Urinary bladder (tissue), 4 donors: ENCODE data around the gene LONRF2. TPM values are rescaled to one million over a fixed set of nuclear protein-coding genes. Genes with fewer than 3 reads are reported as not detected.
A peak's percentile ranks its signal among the peaks of the same experiment; 100 is the strongest.

Experiments used
- DNase-seq: peaks from one replicate; pipeline ENCODE4 v3.0.0-alpha.2; 2015; ENCODE audit errors: extremely low spot score
- H3K27ac ChIP-seq: one replicate; pipeline ENCODE4 v1.5.1; 2013; ENCODE audit warnings: low read depth, mild to moderate bottlenecking, moderate library complexity
- H3K36me3 ChIP-seq: one replicate; pipeline ENCODE4 v1.6.1; 2013; ENCODE audit warnings: mild to moderate bottlenecking, moderate library complexity; ENCODE audit not compliant: insufficient read depth
- H3K4me1 ChIP-seq: one replicate; pipeline ENCODE4 v1.6.1; 2013; ENCODE audit warnings: mild to moderate bottlenecking, moderate library complexity; ENCODE audit not compliant: insufficient read depth
- H3K4me3 ChIP-seq: one replicate; pipeline ENCODE4 v1.5.1; 2013; ENCODE audit warnings: low read depth, low read length
- WGBS: extraction: QIAGEN DNeasy Blood & Tissue Kit; methylation state at CpG from one replicate; pipeline ENCODE4 v1.1.7; 2013; 5-methylcytosine and 5-hydroxymethylcytosine counted together
- polyA plus RNA-seq: library from polyadenylated mRNA; stranded (reverse); fragments of 200-250 nt; gene quantifications from one replicate; pipeline ENCODE4 v1.2.3, GENCODE V29; 2013
- total RNA-seq: library from RNA; depleted of rRNA; stranded (reverse); fragments of >200 nt; gene quantifications from one replicate; pipeline ENCODE4 v1.2.3, GENCODE V29; 2014
- donor health status: healthy with polysubstance abuse.
- donor health status: healthy.

Gene LONRF2
- total and polyA plus RNA-seq, 2 donors: 5.0 to 6.7 TPM

DNA sequence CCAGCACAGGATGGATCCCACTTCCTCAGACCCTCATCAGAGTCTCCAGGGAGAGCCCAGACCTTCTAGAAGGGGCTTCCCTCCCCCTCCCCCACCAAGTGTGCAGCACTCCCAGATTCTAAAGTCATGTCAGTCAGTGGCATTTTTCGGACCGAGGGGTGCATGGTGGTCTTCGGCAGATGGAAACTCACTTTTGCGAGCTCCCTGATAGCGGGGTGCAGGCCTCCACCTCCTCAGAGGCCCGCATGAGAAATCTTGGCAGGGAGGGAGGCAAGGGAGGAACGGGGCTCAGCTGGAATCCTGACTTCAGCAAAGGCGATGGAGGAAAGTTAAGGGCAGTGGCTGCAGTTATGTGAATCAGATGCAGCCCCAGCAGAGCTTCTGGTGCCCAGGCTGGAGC, 58.2 kb downstream of the LONRF2 start:
- Histone ChIP-seq H3K4me1 (no peaks in the 10 kb centered on the region), H3K36me3 (no peaks in the 10 kb centered on the region), H3K27ac (no peak overlapping the region), H3K4me3 (no peak overlapping the region)
- DNase-seq: no peak
- 61% methylated on average over 8 of the region's 8 CpGs for WGBS

DNA sequence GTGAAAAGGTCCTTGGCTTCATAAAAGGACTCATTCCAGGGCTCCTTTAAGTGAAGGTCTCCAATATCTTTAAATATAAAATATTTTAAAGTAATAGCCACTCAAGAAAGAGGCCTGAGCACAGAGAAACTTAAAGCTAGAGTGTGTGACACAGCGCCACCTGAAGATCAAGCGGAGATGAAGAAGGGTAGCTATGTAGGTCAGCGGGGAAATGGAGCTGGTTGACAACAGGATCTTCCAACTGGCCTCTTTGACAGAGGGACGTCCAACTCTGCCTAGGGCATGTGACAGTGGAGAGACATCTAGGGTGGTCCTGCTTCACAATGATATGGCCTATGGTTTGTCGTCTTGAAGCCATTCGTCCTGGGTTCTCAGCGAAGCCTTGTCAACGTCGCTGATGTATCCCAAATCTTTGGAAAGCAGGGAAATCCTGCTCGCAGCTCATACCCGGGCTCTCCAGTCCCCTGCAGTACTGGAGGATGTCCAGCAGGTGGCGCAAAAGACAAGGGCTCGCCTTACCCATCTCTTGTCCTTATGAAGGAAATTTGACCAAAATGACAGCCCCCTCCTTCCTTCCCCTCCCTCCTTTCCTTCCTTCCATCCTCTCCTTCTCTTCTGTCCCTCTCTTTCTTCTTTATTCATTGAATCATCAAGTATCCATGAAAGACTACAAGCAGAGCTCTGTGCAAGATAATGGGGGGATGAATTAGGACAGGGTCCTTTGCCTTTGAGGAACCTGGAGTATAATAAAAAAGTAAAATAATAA, 59.6 kb downstream of the LONRF2 start:
- no peaks in the 10 kb centered on the region for H3K4me1 ChIP-seq
- 10% methylated on average over 13 of the region's 13 CpGs for WGBS
- no peaks in the 10 kb centered on the region for H3K36me3 ChIP-seq
- H3K4me3 ChIP-seq: no peak overlapping the region
- no peak overlapping the region for H3K27ac ChIP-seq
- peak; percentile 23 for DNase-seq

DNA sequence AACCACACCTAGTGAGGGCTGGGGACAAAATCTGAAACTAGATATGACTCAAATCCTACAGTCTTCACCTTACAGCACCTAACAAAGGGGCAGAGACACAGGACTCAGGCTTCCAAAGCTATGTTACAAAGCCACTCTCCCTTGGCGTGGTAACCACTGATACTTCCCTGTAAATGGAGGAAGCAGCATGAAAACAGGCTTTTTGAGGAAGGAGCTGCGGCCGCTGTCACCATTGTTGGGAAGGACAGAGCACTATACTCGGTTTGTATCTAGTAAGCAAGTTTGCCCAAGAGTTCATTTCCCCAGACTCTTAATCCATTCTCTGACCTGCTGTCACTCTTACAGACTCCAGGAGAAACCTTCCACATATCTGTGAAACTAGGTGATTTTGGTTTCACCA, 60.3 kb downstream of the LONRF2 start:
- Histone ChIP-seq H3K4me3 (no peak overlapping the region), H3K36me3 (no peaks in the 10 kb centered on the region), H3K4me1 (no peaks in the 10 kb centered on the region), H3K27ac (no peak overlapping the region)
- 90% methylated on average over 4 of the region's 4 CpGs for WGBS
- DNase-seq: no peak

DNA sequence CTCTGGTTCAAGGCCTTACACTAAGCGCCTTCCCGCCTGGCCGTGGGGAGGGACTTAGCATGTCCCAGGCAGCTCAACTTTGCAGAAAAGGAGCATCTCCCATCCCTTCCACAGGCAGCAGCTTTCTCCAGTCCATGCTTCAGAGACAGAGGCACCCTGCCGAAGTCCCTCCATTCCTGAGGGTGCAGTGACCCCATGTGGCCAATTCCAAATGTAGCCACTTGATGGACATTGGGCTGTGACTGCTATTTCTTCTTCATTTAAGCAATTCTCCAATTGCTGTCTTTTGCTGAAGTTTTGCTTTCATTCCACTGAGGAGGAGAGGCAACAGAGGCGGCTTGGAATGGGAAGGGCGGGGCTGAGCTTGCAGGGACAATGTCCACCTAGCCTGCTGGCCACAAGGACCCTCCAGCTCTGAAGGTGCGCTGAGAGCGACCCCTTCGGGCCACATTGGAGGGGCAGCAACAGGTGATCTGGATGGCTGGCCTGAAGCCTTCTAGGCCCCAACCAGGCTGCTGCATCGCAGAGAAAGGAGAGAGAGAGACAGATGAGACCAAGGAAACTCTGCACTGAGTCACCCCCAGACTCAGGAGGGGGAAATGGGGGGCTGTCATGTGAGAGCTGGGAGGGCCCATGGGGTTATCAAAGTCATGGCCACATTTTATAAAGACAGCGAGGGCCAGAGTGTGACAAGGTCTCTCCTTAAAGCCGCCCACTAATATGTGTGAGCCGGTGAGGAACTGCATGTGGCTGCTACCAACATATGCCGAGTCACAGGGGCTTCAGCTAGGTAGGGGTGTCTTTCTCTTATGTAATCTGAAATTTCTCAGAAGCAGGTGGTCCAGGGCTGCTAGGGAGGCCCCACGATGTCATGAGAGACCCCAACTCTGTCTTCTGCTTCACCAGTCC, 61.3 kb downstream of the LONRF2 start:
- DNase-seq: peak; percentile 63
- no peak overlapping the region for H3K4me3 ChIP-seq
- no peak overlapping the region for H3K27ac ChIP-seq
- no peaks in the 10 kb centered on the region for H3K36me3 ChIP-seq
- H3K4me1 ChIP-seq: no peaks in the 10 kb centered on the region
- 68% methylated on average over 15 of the region's 15 CpGs for WGBS

DNA sequence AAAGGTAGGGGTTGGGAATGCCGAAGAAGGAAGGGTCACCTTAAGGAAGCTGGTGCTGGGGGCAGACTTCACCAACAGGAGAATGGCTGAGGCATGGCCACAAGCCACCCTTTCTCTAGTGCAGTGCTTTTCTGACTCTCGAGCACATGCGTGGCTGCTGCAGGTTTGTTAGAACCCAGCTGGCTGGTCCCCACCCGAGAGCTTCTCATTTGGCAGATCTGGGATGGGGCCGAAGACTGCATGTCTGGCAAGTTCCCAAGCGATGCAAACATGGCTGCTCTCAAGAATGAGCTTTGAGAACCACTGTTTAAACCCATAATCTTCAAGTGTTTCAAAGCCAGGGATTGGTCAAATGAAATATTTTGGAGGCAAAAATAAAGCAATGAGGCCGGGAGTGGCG, 63.2 kb downstream of the LONRF2 start:
- no peaks in the 10 kb centered on the region for H3K36me3 ChIP-seq
- no peak for DNase-seq

DNA sequence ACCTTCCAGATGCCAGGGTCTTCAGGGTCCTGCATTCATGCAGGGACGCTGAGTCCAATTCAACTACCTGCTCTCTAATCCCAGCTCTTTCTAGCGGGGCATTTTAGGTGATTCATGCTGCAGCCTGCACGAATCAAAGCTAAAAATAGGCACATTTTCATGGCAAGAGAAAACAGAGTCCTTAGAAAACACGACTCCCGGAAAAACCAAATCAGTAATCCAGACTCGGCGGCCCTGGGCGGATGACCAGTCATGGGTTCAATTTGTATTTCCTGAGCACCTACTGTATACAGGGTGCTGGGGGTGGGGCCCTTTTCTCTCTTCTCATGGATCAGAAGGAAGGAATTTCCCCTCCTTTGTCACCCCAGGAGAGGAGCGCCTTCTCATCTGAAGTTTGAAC, 64.4 kb downstream of the LONRF2 start:
- Histone ChIP-seq H3K4me1 (no peaks in the 10 kb centered on the region), H3K27ac (no peak overlapping the region), H3K36me3 (no peaks in the 10 kb centered on the region), H3K4me3 (no peak overlapping the region)
- WGBS: 42% methylated on average over 9 of the region's 9 CpGs
- no peak for DNase-seq

More for the DNA sequence above, 63.2 kb downstream of the LONRF2 start:
- H3K4me1 ChIP-seq: no peaks in the 10 kb centered on the region
- no peak overlapping the region for H3K4me3 ChIP-seq
- H3K27ac ChIP-seq: no peak overlapping the region
- 80% methylated on average over 8 of the region's 8 CpGs for WGBS

DNA sequence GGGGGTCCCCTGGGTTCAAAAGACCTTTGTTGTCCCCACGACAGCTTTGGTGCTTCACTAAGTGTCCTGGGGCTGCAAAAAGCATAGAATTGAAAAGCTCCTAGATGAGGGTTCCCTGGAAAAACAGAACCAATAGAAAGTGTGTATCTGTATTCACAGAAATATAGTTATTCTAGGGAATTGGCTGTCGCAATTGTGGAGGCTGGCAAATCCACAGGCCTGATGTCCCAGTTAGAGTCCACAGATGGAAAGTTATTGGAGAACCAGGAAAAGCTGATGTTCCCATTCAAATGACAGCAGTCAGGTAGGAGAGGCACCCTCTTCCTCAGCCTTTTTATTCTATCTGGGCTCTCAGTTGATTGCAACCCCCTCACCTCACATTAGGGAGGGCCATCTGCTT, 65.5 kb downstream of the LONRF2 start:
- WGBS: 94% methylated on average over 2 of the region's 2 CpGs
- DNase-seq: no peak
- Histone ChIP-seq H3K27ac (no peak overlapping the region), H3K4me3 (no peak overlapping the region), H3K36me3 (no peaks in the 10 kb centered on the region), H3K4me1 (no peaks in the 10 kb centered on the region)

DNA sequence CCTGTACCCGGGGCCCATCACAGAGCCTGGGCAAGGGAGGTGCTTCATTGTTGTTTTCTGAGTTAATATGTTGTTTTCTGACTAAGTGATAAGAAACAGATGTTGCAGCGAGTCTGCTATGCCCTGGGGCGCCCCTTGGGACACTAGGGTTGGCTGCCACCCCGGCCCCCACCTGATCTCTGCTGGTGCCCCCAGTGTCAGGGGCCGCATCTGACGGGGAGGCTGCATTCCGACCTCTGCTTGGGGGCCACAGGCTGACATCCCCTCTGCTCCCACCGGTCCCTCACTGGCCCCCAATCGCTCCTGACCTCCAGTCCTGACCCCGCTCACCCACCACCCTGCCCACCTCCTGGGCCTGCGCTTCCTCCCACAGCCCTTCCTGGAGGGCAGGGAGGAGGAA, 65.9 kb downstream of the LONRF2 start:
- no peak for DNase-seq
- Histone ChIP-seq H3K4me1 (no peaks in the 10 kb centered on the region), H3K27ac (no peak overlapping the region), H3K4me3 (no peak overlapping the region), H3K36me3 (no peaks in the 10 kb centered on the region)
- 93% methylated on average over 11 of the region's 11 CpGs for WGBS

DNA sequence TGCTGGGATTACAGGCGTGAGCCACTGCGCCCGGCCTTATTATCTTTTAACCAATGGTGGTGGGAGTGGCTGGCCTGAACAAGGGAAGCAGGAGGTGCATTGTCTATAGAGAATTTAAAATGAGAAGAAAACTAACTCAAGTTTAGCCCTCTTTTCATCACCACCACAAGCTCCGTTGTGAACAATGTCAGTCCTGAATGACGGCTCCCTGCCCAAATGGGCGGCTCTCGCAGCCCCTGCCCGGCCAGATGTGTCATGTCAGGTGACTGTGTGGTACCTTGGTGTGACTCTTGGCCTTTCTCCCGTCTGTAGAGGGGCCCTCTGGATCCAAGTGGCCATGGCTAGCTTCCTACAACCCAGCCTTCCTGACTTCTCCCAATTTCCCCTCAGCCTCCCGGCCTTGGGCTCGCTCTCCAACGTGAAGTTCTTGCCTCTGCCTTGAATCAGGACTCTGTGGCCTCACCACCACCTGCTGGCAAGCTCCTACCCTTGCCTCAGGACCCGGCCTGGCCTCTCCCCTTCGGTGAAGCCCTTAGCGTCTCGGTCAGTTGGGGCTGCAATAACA, 67.6 kb downstream of the LONRF2 start:
- H3K27ac ChIP-seq: no peak overlapping the region
- no peak for DNase-seq
- no peaks in the 10 kb centered on the region for H3K36me3 ChIP-seq
- no peak overlapping the region for H3K4me3 ChIP-seq
- no peaks in the 10 kb centered on the region for H3K4me1 ChIP-seq
- WGBS: 93% methylated on average over 16 of the region's 16 CpGs

DNA sequence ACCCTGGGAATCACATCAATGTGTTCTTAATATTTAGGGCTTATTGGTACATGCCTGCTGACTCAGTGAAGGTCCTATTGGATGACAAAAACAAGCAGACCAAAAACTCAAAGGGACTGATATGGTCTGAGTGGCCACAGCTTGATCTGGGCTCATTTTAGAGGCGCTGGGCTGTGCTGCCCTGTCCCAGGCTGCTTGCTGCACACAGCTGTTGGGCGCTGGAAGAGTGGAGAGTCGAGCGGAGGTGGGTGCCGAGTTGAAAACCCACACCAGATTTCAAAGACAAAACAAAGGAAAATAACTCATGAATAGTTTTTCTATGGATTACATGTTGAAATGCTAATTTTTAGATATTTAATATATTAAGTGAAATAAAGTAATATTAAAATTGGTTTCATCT, 68.5 kb downstream of the LONRF2 start:
- no peaks in the 10 kb centered on the region for H3K4me1 ChIP-seq
- DNase-seq: no peak
- H3K36me3 ChIP-seq: no peaks in the 10 kb centered on the region
- no peak overlapping the region for H3K27ac ChIP-seq
- H3K4me3 ChIP-seq: no peak overlapping the region
- 95% methylated on average over 5 of the region's 5 CpGs for WGBS

DNA sequence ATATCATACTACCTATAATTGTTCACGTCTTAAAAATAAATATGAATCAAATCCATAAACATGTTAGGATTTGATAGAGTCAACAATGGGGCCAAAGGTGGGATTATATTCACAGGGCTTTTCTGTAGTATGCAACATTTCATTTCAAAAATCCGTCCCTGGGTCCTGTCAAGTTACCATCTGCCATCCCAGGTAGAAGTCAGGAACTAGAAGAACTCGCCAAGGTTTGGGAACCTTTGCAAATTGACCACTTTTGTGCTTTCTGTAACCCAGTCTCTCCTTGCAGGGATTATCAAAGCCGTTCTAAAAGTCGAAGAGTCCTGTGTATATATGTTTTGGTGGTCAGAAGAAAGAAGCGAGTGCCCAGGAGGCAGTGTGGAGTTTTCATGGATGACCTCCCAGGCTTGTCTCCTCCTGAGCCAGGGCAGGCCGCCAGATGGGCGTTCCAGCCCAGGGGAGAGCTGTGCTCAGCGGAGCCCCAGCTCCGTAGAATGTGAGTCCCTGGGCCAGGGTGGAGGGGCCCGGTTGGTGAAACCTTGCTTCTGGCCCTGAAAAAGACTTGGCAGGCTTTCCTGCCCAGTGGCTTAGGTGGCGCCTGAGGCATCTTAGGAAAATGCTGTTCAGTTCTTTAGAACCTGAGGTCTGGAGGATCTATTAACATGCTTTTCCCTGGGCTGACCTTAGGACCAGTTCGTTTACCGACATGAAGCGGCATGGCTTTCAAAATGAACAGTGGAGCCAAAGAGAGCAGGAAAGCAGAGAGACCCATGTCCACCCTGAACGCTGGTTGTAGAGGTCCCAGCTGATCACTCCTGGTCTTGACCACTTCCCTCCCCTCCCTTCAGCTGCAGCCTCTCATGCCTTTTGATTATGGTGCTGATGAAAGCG, 69.2 kb downstream of the LONRF2 start:
- DNase-seq: no peak
- H3K4me1 ChIP-seq: no peaks in the 10 kb centered on the region
- H3K27ac ChIP-seq: no peak overlapping the region
- no peak overlapping the region for H3K4me3 ChIP-seq
- WGBS: 63% methylated on average over 17 of the region's 17 CpGs
- no peaks in the 10 kb centered on the region for H3K36me3 ChIP-seq

DNA sequence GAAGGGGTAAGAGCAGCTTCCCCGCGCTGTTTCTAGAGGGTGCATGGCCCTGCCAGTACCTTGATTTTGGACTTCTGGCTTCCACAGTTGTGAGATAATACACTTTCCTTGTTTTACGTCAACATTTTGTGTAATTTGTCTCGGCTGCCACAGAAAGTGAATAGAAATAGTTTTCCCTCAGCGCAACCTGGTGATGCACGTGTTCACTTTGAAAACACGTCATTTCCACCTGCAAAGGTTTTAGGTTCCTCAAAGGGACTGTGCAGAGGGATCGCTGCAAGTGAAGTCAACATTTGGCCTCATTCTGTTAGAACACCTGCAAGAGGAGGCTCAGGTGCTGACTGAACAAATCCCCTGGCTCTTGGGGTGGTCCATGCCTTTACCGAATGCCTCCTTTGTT, 71.7 kb downstream of the LONRF2 start:
- Histone ChIP-seq H3K27ac (no peak overlapping the region), H3K36me3 (no peaks in the 10 kb centered on the region), H3K4me1 (no peaks in the 10 kb centered on the region), H3K4me3 (no peak overlapping the region)
- DNase-seq: no peak
- 90% methylated on average over 9 of the region's 9 CpGs for WGBS

DNA sequence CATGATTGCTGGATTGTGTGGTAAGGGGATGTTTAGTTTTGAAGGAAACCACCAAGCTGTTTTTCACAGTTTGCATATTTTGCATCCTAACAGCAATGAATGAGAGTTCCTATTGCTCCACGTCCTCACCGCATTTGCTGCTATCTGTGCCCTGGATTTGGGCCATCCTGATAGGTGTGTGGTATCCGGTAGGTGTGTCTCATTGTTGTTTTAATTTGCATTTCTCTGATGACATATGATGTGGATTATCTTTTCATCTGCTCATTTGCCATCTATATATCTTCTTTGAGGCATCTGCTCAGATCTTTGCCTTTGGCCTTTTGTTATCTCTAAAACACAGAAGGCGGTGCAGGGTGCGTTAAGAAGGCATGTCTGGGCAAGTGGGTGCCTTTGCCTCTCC, 73.3 kb downstream of the LONRF2 start:
- Histone ChIP-seq H3K36me3 (no peaks in the 10 kb centered on the region), H3K4me3 (no peak overlapping the region), H3K27ac (no peak overlapping the region), H3K4me1 (no peaks in the 10 kb centered on the region)
- WGBS: 86% methylated on average over 5 of the region's 5 CpGs
- no peak for DNase-seq
